ENCODE results near the gene GSG1L. TPM values are rescaled to one million over a fixed set of nuclear protein-coding genes. Genes with fewer than 3 reads are reported as not detected.

Gene GSG1L
- total and polyA plus RNA-seq, 2 of the 13 experiments (the other 11 are each of a cell fraction or from before 2014, with no cell fraction given), result not detected

DNA sequence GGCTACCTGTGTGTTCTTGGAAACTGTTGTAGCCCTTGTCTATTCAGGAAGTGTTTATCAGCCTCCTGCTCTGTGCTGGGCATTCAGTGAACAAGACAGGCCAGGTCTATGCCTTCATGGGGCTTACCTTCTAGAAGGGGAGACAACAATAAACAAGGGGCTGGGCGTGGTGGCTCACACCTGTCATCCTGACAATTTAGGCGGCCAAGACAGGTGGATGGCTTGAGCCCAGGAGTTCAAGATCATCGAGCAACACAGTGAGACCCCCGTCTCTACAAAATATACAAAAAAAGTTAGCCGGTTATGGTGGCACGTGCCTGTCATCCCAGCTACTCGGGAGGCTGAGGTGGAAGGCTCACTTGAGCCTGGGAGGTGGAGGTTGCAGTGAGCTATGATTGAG lies 5.5 kb upstream of the GSG1L start:
- H3K4me3 ChIP-seq (replicated peaks in 1 of 3; ENCODE audit: insufficient read depth in 1 of 3, low read depth in 2 of 3, low read length in 3 of 3), result no peak overlapping the region
- TF ChIP-seq, protein P1, sequence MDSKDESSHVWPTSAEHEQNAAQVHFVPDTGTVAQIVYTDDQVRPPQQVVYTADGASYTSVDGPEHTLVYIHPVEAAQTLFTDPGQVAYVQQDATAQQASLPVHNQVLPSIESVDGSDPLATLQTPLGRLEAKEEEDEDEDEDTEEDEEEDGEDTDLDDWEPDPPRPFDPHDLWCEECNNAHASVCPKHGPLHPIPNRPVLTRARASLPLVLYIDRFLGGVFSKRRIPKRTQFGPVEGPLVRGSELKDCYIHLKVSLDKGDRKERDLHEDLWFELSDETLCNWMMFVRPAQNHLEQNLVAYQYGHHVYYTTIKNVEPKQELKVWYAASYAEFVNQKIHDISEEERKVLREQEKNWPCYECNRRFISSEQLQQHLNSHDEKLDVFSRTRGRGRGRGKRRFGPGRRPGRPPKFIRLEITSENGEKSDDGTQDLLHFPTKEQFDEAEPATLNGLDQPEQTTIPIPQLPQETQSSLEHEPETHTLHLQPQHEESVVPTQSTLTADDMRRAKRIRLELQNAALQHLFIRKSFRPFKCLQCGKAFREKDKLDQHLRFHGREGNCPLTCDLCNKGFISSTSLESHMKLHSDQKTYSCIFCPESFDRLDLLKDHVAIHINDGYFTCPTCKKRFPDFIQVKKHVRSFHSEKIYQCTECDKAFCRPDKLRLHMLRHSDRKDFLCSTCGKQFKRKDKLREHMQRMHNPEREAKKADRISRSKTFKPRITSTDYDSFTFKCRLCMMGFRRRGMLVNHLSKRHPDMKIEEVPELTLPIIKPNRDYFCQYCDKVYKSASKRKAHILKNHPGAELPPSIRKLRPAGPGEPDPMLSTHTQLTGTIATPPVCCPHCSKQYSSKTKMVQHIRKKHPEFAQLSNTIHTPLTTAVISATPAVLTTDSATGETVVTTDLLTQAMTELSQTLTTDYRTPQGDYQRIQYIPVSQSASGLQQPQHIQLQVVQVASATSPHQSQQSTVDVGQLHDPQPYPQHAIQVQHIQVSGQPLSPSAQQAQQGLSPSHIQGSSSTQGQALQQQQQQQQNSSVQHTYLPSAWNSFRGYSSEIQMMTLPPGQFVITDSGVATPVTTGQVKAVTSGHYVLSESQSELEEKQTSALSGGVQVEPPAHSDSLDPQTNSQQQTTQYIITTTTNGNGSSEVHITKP (CRISPR knock-in tag; IDR thresholded peaks at IDR 0.05; ENCODE audit: low read depth), result no peak
- TF ChIP-seq, protein P2, sequence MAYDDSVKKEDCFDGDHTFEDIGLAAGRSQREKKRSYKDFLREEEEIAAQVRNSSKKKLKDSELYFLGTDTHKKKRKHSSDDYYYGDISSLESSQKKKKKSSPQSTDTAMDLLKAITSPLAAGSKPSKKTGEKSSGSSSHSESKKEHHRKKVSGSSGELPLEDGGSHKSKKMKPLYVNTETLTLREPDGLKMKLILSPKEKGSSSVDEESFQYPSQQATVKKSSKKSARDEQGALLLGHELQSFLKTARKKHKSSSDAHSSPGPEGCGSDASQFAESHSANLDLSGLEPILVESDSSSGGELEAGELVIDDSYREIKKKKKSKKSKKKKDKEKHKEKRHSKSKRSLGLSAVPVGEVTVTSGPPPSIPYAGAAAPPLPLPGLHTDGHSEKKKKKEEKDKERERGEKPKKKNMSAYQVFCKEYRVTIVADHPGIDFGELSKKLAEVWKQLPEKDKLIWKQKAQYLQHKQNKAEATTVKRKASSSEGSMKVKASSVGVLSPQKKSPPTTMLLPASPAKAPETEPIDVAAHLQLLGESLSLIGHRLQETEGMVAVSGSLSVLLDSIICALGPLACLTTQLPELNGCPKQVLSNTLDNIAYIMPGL (CRISPR knock-in tag; IDR thresholded peaks at IDR 0.05; ENCODE audit: borderline replicate concordance in 1 of 2, low read depth in 1 of 2), result no peak
- TF ChIP-seq ZNF432 (CRISPR knock-in tag; IDR thresholded peaks at IDR 0.05; ENCODE audit: borderline replicate concordance) (no peak), CAMTA2 (CRISPR knock-in tag; IDR thresholded peaks at IDR 0.05; ENCODE audit: borderline replicate concordance) (no peak), MAZ (IDR thresholded peaks at IDR 0.05; ENCODE audit: borderline replicate concordance, low read depth, low read length) (no peak), MAZ (CRISPR knock-in tag; IDR thresholded peaks at IDR 0.05; ENCODE audit: low read depth) (no peak), MLLT10 (CRISPR knock-in tag; IDR thresholded peaks at IDR 0.05) (no peak), TARDBP (CRISPR knock-in tag; IDR thresholded peaks at IDR 0.05) (no peak)
- TF ChIP-seq, protein P3, sequence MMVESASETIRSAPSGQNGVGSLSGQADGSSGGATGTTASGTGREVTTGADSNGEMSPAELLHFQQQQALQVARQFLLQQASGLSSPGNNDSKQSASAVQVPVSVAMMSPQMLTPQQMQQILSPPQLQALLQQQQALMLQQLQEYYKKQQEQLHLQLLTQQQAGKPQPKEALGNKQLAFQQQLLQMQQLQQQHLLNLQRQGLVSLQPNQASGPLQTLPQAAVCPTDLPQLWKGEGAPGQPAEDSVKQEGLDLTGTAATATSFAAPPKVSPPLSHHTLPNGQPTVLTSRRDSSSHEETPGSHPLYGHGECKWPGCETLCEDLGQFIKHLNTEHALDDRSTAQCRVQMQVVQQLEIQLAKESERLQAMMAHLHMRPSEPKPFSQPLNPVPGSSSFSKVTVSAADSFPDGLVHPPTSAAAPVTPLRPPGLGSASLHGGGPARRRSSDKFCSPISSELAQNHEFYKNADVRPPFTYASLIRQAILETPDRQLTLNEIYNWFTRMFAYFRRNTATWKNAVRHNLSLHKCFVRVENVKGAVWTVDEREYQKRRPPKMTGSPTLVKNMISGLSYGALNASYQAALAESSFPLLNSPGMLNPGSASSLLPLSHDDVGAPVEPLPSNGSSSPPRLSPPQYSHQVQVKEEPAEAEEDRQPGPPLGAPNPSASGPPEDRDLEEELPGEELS (CRISPR knock-in tag; IDR thresholded peaks at IDR 0.05), result no peak
- WGBS (ENCODE audit: low lambda C conversion rate), result 6% methylated on average over 7 of the region's 7 CpGs
- in situ Hi-C loops (cut with HindIII; ENCODE audit: extremely low pct_ligation_motif_present, low pct_unique_long_range_greater_than_20kb), result no loop called here
- no peak overlapping the region for H2AFZ ChIP-seq (ENCODE audit: low read length)
- H3K4me1 ChIP-seq (ENCODE audit: insufficient read depth, low read length), result no peaks in the 10 kb centered on the region
- no peaks in the 10 kb centered on the region for H3K9me3 ChIP-seq (ENCODE audit: low read length)
- no peaks in the 10 kb centered on the region for H4K20me1 ChIP-seq (ENCODE audit: insufficient read depth, low read length)
- ATAC-seq, result no peak
- no peaks in the 10 kb centered on the region for H3K79me2 ChIP-seq (ENCODE audit: insufficient read depth, low read length)
- H3K27me3 ChIP-seq (ENCODE audit: control insufficient read depth in 1 of 2, insufficient read depth in 2 of 2, low read length in 2 of 2), result peaks cover 17 to 55% of the 10 kb centered on the region in 2 experiments
- no peak overlapping the region for H3K27ac ChIP-seq (ENCODE audit: extremely low read length, insufficient read depth, low read length)
- no peaks in the 10 kb centered on the region for H3K36me3 ChIP-seq (replicated peaks in 1 of 2; ENCODE audit: control insufficient read depth in 1 of 2, insufficient read depth in 2 of 2, low read length in 2 of 2)
- no peak for FAIRE-seq
- no TSS peak for BruUV-seq (replicated peaks)
- H3K9ac ChIP-seq (ENCODE audit: insufficient read depth, low read depth, low read length), result no peak overlapping the region
- H3K4me2 ChIP-seq (ENCODE audit: low read depth, low read length), result no peak overlapping the region
- intact Hi-C loops (cut with micrococcal nuclease; ENCODE audit: unreplicated experiment), result no loop called here
- DNase-seq (ENCODE audit: low spot score), result no peak
- POLR2A ChIA-PET, result no interaction called here
- CTCF ChIA-PET (ENCODE audit: low intra/inter-chr PET ratio, low total read pairs), result interaction anchor here (3.4 kb wide), 1 partner anchor 96 kb away, joined by 30 read pairs; no protein-coding TSS in a partner anchor

All from HepG2 (cell line).